Gastrocnemius medialis (tissue), 4 donors: Measurements from ENCODE around the gene KCNJ10.

Source experiments
- CTCF ChIP-seq, 5 experiments: fragments of 450-650 bp in 3 of 5; fragments of 200-600 bp in 2 of 5; sonication (generic) in 2 of 5; IDR thresholded peaks in 4 of 5; conservative IDR thresholded peaks in 1 of 5; 1 replicate in 4 of 5; 2 replicates in 1 of 5; pipeline ENCODE4 v1.5.1; 2016 to 2019; ENCODE audit warnings: antibody characterized with exemption in 5 of 5, mild to moderate bottlenecking in 3 of 5, moderate library complexity in 3 of 5
- POLR2A ChIP-seq, 2 donors: fragments of 450-650 bp; IDR thresholded peaks; one replicate each; pipeline ENCODE4 v1.6.1; 2017; ENCODE audit warnings: antibody characterized with exemption in 2 of 2, mild to moderate bottlenecking in 2 of 2, moderate library complexity in 2 of 2

- TF ChIP-seq CTCF (IDR thresholded peaks at IDR 0.05 in 4 of 5, conservative IDR thresholded peaks at IDR 0.05 in 1 of 5) (no peak), POLR2A (IDR thresholded peaks at IDR 0.05) (no peak)
Measured at GRCh38 chr1:160018900-160019299, 51.1 kb downstream of the KCNJ10 start.
